HG03571 (cell line): ENCODE results near the gene SCLT1.

ENCODE experiments used
- ATAC-seq: cut with Tn5 transposase; IDR thresholded peaks from one replicate; pipeline ENCODE4 v1.9.1; 2021; ENCODE audit not compliant: unreplicated experiment

SCLT1 gene

DNA sequence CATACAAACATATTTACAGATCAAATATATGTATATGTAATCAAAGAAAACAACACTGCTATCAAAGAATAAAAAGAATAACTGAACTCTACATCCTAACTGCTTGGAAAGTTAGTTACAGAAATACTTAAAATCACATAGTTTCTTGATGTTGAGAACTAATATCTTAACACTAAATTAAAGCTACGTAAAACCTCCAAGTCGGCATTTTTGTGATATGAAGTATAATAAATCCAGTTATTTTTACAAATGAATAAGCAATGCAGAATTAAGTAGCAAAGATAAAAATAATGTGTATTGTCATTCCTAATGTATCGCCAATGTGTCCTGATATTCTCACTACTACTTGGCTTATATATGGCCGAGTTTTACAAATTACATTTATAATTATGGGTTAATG, 215.4 kb downstream of the SCLT1 start:
- ATAC-seq: no peak

DNA sequence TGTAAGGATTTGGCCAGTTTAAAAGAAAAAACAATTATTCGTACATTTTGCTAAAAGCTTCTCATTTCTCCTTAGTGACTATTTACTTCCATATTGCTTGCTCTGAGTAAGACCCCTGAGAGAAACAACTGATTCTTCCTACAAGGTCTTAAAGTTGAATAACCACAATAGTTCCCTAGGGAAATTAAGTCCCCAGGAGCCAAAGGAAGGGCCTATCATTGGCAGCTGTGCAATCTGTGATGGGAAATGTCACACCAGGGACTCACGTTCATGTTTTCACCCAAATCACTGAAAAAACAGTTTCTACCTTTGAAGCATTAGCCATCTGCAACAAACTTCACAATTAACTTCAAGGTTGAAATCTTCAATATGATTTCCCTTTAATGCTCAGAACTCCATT, 217.1 kb downstream of the SCLT1 start:
- ATAC-seq: no peak

DNA sequence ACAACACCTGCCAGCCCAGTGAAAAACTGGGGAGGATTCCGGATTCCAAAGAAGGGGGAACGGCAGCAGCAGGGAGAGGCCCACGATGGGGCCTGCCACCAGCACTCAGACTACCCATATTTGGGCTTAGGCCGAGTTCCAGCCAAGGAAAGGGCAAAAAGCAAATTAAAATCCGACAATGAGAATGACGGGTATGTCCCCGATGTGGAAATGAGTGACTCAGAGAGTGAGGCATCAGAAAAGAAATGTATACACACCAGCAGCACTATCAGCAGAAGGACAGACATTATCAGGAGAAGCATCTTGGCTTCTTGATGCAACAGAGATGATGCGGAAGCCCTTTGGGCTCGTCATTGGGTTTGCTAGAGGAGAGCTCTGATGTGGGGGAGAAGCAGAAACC, 221.4 kb downstream of the SCLT1 start:
- ATAC-seq: no peak

DNA sequence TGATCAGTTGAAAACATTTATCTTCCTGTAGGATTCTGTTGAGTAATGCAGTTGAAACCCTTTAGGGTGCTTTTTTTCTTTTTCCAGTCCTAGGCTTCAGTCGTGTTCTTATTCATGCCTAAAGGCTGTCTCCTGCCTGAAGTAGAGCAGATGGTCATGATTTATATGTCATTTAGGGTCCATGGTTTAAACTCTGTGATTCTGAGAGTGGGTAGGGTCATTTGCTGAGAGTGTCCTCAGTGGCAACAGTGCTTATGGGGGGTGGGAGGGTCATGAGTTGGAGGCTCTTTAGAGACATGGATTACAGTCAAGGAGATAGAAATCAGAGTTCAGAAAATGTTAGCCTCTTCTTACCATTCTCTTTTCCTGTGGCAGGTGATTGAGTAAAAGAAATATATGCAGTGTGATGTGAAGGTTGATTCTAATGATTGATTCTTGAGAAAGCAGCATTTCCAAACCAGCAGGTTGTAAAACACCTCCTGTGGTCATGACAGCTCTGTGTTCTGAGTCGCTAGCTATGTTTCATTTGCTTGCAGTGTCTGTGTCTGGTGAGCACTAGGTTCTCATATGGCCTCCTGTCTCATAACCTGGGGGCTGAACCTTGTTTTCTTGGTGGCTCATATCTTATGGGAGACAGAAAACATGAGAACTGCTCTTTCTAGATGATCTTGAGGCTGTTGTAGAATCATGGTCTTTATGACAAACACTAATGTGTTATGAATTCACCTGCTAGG, 223.4 kb downstream of the SCLT1 start:
- ATAC-seq: no peak

DNA sequence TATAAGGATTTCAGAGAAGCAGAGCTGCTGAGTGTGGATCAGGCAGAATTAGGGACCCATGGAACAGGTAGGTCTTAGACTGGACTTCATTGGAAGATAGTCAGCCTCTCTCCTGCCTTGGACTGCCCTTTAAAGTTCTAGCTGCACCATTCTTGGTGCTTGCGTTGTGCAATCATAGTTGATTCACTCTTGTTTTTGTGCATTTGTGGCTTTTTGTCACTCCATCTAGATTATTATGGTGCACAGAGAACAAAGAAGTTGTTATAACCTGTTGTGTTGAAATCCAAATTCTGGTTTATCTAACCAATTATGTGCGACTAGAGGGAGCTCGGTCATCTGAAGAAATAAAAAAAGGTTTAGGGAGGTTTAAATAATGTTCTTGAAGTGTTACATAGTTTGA, 224.6 kb downstream of the SCLT1 start:
- ATAC-seq: no peak

DNA sequence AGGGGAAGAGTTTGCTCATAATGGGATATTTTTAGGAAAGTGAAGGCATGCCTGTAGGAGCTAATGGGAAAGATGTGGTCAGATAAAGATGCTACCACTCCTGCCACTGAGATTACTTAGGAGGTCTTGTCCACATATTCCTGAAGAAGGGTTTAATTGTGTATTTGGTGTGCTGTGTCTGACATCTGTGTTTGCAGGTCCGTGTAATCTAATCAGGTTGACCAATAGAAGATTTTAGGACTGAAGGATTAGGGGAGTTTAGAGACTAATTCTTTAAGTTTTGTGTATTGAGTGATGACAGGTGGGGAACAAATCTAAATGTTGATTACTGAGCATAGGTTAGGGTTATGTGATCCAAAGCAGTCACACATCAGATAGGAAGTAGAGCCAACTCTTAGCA, 226.6 kb downstream of the SCLT1 start:
- ATAC-seq: no peak

DNA sequence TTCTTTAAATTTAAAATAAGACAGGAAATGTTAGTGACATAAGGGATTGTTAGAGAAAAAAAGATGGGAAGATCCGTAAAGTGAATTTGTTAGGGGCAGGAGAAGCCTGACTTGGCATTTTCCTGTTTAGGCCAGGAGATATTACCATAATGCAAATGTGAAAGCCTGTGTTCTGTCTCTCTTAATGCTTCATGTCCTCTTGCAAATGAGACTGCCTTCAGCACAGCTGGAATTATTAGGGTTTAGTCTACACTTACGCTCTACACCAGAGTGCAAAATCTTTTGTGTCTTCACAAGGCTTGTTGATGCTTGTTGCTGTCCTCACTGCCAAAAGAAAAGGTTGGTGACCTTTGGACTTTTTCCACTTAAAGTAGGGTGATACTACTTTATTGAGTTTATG, 227.1 kb downstream of the SCLT1 start:
- no peak for ATAC-seq

DNA sequence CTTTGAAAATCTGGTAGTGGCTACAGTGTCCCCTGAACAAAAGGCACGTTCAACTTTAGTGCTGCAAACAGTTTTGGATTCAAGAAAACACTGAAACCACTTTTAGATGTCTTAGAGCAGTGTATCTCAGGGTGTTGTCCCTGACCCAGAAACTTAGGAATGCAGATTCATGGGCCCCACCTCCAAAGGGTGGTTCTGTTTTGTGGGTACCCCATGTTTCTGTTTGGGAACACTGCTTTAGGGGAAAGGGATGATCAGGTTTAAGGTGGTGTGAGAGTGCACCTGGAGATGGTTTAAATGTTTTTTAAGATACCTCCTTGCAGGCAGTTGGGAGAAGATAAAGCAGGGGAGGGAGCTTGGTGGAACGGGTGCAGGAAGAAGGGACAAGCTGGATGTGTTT, 228.2 kb downstream of the SCLT1 start:
- no peak for ATAC-seq

DNA sequence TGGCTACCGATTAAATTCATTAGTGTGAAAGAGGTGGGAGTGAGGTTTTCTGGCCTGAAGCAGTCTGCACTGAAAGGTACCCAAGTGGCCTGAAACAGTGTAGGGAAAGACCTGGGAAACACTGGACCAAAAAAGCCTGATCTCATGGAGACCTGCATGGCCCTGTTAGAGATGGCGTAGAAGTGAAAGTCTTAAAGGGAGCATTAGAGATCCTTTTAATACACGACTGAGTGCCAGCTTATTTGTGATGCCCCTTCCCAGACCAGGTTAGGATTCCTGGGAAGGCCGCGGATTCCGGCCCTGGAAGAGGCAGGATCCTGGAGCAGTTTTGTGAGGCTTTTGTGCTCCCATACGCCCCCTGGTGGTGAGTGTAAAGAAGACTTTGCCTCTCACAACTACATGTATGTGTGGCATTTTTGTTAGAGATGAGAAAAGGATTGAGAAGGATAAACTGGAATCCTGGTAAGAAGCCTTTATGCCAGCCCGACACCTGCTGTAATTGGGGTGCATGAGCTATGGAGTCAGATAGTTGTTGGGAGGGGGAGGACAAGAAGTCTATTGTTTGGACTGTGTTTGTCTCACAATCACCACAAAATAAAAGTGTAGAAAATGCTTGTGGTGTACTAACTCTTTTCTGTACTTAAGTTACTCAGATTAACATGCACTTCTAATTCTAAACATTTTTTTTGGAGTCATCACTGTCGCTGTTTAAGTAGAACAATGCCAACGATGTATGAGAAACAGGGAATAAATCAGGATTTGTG, 229.8 kb downstream of the SCLT1 start:
- ATAC-seq: no peak

DNA sequence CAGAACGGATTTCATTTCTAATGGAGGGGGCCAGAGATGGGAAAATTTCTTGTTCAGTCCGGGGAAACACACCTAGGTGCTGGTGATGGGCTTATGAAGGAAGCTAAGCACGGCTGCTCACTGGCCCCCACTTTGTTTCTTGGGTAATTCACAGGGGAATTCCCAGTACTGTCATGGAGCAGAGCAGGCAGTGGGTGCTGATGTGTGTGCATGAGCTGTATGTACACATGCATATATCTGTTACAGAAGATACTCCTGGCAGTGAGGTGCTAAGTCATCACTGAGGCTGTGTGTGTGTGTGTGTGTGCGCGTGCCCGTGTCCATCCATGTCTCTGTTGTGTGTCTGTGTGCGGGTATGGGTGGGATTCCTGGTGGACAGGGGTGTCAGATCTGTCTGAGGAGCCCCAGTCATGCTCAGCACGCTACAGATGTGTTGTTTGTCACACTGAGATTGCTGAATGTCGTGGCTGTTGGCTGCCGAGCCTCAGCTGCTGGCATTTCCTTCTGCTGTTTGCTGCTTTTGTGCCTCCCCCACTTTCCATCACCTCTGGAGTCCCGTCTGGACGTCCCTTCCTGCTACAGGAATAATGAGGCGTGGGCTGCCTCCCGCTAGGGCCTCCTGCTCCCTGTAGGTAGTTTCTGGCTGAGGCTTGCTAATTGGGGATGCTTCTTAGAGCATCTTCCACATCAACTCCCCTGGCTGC, 230.6 kb downstream of the SCLT1 start:
- ATAC-seq: peak; percentile 44

DNA sequence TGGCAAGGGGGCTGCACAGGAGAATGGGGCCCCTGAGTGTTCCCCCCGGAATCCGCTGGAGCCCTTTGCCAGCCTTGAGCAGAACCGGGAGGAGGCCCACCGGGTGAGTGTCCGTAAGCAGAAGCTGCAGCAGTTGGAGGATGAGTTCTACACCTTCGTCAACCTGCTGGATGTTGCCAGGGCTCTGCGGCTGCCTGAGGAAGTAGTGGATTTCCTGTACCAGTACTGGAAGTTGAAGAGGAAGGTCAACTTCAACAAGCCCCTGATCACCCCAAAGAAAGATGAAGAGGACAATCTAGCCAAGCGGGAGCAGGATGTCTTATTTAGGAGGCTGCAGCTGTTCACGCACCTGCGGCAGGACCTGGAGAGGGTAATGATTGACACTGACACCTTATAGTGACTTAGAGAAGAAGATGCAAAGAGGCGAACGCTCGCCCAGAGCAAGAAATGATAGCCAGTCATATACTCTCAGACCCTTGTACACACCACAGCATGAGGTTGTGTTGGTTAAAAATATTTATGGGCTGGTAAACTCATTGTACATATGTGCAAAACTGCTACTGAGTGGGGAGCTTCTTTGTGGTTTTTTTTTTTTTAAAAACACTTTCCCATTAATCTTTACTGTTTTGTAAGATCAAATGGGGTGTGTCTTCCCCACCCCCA, 231.4 kb downstream of the SCLT1 start:
- ATAC-seq: peak; percentile 25

DNA sequence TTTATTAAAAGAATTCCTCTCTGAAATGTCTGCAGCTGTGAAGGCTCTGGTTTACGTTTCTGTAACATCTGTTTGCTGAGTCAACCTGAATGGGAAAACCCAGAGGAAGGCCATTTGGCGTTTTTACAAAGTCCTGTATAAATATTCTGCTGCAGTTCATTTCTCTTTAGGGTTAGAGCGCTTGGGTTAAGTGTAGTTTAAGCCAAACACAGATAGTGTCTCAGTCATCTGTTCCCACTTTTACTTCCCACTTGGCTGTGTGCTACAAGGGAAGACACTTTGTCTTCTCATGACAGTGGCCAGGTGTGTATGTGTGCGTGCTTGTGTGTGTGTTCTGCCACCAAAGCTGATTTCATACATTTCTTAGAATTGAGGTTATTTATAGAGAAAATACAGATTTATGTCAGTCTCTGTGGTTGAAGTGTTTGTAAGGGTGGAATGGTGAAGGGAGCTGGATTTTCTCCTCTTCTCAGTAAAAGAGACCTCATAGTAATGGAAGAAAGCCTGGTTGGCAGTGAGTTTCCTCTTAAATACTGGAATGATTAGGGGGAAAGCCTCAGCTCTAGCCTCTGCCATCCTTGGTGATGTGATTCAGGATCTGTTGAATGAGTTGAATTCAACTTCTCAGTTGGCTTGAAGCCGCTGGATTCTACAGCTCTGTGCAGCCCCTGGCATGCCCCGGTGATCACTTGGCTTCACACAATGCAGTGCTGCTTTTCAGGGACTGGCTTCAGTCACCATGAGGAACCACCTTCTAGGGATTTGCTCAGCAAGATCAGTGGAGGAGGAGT, 233.3 kb downstream of the SCLT1 start:
- ATAC-seq: no peak

DNA sequence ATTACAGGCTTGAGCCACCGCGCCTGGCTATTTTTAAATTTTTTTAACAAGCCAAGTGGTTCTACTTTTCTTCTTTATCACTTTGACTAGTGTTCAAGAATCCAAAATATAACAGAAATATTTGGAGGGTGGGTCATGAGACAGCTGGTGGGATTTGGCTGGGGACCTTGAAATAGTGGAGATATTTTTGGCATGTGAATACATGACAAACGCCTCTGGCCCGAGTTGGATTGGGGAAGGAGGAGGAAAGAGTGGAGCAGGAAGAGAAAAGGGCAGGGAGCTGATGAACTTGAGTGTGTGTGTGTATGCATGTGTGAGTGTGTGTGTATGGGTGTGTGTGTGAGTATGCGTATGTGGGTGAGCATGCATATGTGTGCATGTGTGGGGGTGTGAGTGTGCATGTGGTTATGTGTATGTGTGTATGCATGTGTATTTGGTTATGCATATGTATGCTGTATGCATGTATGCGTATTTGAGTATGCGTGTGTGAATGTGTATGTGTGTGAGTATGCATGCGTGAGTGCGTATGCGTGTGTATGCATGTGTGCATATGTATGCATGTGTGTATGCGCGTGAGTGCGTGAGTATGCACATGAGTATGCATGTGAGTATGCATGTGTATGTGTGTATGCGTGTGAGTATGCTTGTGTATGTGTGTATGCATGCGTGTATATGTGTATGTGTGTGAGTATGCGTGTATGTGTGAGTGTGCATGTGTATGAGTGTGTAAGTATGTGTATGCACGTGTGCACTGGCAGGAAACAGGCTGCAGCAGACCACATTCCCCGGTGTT, 234.3 kb downstream of the SCLT1 start:
- no peak for ATAC-seq

DNA sequence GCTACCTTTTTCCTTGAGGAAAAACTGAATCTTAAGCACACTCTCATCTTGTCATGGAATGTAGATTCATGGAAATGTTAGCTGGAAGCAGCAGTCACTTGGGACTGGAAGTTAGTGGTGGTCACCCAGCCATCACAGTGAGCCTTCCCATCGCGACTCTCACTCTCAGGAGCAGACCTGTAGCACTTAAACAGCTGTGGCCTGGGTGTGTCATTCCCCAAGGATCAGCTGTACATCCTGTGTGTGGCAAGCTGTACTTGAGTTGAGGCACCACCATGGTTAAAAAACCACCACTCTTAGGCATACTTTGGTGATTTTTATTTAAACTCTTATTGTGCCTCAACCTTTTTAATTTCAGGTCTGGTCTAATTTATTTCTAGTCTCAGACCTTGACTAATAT, 237.1 kb downstream of the SCLT1 start:
- no peak for ATAC-seq

DNA sequence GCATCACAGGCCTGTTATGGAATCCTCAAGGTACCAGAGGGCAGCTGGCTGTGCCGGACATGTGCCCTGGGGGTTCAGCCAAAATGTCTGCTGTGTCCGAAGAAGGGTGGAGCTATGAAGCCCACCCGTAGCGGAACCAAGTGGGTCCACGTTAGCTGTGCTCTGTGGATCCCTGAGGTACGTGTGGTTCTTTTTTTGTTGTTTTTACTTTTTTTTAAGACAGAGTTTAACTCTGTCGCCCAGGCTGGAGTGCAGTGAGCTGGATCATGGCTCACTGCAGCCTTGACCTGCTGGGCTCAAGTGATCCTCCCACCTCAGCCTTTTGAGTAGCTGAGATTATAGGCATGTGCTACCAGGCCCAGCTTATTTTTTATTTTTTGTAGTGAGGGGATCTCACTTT, 237.7 kb downstream of the SCLT1 start:
- ATAC-seq: no peak

DNA sequence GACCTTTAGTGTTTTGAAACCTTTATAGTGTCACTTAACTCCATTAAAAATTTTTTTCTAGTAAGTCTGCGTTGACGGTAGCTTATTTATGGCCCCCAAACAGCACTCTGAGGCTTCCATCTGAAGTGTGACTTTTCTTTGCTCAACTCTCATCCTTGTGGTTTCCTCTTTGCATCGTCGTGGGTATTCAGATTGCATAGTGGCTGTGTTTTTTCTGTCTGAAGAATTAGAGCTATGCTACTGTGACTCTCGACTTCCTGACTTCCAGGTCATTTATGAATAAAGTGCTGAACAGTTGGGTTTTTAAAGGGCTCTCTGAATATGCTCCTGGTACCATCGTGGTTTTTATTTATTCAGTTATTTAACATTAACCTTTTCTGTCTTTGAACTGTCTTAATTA, 238.9 kb downstream of the SCLT1 start:
- ATAC-seq: no peak

DNA sequence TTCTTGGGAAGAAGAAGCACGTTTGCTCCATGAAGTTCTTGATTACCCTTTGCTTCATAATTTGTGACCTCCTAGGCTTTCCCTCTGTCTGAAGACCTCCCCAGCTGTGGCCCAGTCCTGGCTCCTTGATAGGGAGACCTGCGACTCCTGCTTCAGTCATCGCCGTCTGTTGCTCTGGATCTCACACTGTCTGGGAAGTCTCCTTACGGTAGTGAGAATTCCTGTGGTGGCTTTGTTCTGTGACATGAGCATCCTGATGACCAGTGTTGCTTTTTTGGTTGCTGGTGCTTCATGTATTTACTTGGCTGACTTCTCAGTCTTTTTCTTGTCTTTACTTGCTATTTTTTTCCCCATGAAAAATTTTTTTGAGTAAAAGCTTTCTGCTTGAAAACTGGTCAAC, 239.6 kb downstream of the SCLT1 start:
- no peak for ATAC-seq

DNA sequence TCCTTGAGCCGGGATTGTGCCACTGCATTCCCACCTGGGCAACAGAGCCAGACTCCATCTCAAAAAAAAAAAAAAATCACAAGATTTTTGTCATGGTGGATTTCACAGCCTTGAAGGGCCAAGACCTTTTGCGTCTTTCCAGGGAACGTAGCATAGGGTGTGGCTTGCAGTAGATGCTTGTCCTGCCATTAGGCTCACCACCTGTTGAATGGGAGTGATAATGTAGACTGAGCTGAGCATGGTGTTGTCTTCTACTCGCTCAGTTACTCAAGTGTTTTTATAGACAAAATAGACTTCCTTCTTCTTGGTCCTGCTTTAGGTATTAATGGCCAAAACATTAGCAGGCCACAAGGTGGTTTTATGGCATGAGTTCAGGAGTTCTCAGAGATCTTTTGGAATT, 243.1 kb downstream of the SCLT1 start:
- ATAC-seq: no peak

DNA sequence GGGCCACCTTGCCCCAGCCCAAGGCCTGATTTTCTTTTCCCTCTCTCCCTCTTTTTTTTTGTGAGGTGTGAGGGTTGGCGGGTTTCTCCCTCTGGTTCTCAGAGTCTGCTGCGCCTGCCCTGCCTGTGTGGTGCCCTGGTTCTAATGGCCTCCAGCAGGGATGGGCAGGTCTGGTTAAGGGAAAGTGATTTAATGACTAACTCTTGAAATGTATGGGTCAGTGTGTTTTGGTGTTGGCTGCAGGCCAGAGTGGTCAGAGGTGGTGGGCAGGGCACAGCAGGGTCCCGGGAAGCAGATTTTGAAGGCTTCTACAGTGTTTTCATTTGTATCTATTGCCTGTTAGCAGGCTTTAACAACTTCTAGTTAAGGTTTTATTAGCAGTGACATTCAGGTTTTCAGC, 244.9 kb downstream of the SCLT1 start:
- no peak for ATAC-seq
